GM12873 (cell line): ENCODE measurements around the gene SLC27A3.

Experiments
- TF ChIP-seq, protein P1 (sequence below): IDR thresholded peaks from 2 replicates; pipeline ENCODE4 v1.5.1; 2012; ENCODE audit warnings: low read depth, mild to moderate bottlenecking, moderate library complexity, low read length, control low read depth; ENCODE audit not compliant: insufficient read depth; ENCODE audit errors: missing control alignments

SLC27A3 gene

DNA sequence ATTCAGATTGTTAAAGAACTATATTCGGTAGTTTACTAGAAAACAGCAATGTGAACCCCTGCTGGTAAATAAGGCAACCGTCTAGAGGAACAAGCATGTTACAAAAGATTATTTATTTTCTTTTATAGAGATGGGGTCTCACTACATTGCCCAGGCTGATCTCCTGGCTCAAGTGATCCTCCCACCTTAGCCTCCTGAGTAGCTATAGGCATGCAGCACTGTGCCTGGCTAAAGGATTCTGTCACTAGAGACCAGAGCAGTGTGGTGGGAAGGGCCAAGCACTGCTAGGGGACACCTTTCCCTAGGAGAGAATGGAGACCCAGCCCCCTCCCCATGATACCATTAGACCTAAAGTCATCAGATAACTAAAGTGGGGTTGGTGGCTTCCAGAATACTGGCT, 28.9 kb downstream of the SLC27A3 start:
- TF ChIP-seq, protein P1, sequence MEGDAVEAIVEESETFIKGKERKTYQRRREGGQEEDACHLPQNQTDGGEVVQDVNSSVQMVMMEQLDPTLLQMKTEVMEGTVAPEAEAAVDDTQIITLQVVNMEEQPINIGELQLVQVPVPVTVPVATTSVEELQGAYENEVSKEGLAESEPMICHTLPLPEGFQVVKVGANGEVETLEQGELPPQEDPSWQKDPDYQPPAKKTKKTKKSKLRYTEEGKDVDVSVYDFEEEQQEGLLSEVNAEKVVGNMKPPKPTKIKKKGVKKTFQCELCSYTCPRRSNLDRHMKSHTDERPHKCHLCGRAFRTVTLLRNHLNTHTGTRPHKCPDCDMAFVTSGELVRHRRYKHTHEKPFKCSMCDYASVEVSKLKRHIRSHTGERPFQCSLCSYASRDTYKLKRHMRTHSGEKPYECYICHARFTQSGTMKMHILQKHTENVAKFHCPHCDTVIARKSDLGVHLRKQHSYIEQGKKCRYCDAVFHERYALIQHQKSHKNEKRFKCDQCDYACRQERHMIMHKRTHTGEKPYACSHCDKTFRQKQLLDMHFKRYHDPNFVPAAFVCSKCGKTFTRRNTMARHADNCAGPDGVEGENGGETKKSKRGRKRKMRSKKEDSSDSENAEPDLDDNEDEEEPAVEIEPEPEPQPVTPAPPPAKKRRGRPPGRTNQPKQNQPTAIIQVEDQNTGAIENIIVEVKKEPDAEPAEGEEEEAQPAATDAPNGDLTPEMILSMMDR = no peak

- TF ChIP-seq, protein P1 = no peak
Measured at GRCh38 chr1:153805042-153805745, 30.0 kb downstream of the SLC27A3 start.

DNA sequence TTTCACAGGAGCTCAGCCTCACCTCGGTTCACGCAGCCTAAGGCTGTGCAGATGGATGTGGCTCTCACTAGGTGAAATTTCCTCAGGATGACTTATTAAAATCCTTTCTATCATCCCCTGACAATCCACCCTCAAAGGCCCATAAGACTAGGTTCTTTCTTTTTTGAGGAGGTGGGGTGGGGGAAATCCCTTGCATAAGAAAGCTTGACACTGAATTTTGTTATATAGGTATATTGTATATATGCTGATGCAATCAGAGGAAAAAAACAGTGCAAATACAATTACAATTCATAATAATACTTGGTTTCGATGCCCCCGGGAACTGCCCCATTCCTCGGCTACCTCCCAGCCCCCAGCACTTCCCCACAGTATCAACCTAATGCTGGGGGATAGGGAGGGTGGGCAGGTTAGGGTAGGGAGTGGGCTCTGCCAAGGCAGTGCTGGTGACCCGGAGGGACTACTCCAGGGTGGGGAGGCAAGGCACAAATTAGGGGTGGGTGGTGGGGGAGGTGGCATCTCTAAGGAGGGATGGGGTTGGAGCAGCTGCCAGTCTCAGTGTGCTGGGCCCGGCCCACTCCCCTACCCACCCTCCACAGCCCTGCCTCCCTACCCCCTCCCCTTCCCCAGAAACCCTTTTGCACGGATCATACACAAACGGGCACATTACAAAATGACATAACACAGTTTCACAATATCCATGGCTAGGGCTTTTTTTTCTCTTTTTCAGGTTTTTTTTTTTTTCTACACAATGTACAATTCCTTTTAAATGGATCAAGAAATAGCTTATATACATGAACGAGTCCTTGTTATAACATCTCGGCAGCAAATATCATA, 30.9 kb downstream of the SLC27A3 start:
- TF ChIP-seq, protein P1 = no peak

GRCh38 chr1:153816283-153816889, 41.2 kb downstream of the SLC27A3 start:
- TF ChIP-seq, protein P1 = no peak

DNA sequence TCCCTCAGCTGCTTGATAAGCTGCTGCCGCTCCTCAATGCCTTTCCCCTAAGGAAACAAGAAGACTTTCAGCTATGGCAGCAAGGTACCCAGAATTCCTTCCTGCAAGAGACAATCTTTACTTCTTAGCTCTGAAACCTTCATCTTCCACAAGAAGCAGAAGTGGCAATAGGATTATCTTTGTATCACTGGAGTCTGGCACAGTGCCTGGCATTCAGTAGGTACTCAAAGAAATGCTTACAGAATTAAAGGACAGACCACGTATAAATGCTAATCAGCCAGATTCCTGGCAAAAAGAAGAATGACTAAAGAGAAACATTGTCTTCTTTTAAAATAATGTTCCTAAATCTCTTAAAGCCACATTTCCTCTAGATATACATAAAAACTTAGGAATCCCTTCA, 43.7 kb downstream of the SLC27A3 start:
- TF ChIP-seq, protein P1 = no peak

DNA sequence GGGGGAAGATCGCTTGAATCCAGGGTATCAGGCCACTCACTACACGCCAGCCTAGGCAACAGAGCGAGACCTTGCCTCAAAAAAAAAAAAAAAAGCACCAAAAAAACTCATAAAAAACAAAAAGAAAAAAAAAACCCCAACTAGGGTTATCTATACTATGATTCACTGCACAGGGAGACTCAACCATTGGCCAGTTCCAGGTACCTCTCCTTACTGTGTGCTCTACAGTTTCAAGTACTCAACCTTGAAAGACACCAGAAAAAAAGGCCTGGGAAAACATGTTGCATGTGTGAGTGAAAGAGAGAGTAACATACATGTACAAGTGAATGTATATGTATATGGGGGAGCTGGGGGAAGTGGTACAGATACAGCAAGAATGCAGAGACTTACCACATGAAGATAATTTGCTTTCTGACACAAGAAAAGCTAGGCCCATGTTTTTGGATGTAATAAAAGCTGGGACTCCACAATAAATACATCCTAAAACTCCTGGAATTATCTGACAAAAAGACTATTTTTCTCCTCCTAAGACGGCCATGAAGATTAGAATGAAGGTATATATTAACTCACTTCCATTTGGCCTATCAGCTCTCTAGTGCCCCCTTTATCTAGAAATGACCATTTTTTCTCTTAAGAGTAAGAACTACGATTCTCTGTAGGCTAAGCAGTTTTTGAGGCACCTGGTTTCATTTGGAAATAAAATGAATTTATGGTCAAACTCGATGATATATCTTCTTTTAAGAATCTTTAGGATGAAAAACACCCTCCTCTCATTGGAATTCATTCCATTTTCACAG, 52.2 kb downstream of the SLC27A3 start:
- TF ChIP-seq, protein P1 = peak; percentile 3
